GM19455 (cell line): ENCODE data around the gene WNK4.
"Not testable (repeated sequence)": the region's sequence is repeated elsewhere in the genome, so short reads cannot be mapped to it uniquely, and the experiment has no call there.

Experiments used
- ATAC-seq: cut with Tn5 transposase; IDR thresholded peaks from one replicate; pipeline ENCODE4 v1.9.1; 2021; ENCODE audit not compliant: unreplicated experiment

WNK4 gene

GRCh38 chr17:42769964-42770363 is 10.4 kb upstream of the WNK4 start:
- ATAC-seq = not testable (repeated sequence)

GRCh38 chr17:42772945-42773289 is 7.5 kb upstream of the WNK4 start:
- no peak for ATAC-seq

- peak; percentile 63 for ATAC-seq
Observed at GRCh38 chr17:42773290-42774035, 6.9 kb upstream of the WNK4 start, which contains the start of gene VPS25. TSS of gene VPS25 (plus strand) at chr17:42773449. CDS start at chr17:42773476, 27 bp downstream.

- ATAC-seq = no peak
Observed at GRCh38 chr17:42774066-42774745, 6.2 kb upstream of the WNK4 start.

- no peak for ATAC-seq
Observed at GRCh38 chr17:42775534-42776098, 4.8 kb upstream of the WNK4 start.

GRCh38 chr17:42778570-42778969 is 1.8 kb upstream of the WNK4 start:
- no peak for ATAC-seq

GRCh38 chr17:42779304-42779935 is 990 bp upstream of the WNK4 start:
- no peak for ATAC-seq

GRCh38 chr17:42780851-42781638 is 635 bp downstream of the WNK4 start:
- no peak for ATAC-seq

- no peak for ATAC-seq
Observed at GRCh38 chr17:42781639-42782165, 1.3 kb downstream of the WNK4 start.

GRCh38 chr17:42782166-42783061 is 2.0 kb downstream of the WNK4 start:
- ATAC-seq = no peak

GRCh38 chr17:42783062-42783790 is 2.8 kb downstream of the WNK4 start:
- ATAC-seq = no peak

- no peak for ATAC-seq
Observed at GRCh38 chr17:42783791-42784138, 3.4 kb downstream of the WNK4 start.

GRCh38 chr17:42784409-42784808 is 4.0 kb downstream of the WNK4 start:
- ATAC-seq = no peak

- no peak for ATAC-seq
Observed at GRCh38 chr17:42784811-42785592, 4.6 kb downstream of the WNK4 start.

GRCh38 chr17:42787266-42787665 is 6.9 kb downstream of the WNK4 start:
- no peak for ATAC-seq

GRCh38 chr17:42791948-42792347 is 11.5 kb downstream of the WNK4 start:
- no peak for ATAC-seq

- ATAC-seq = no peak
Observed at GRCh38 chr17:42792545-42792944, 12.1 kb downstream of the WNK4 start.

GRCh38 chr17:42795061-42795460 is 14.7 kb downstream of the WNK4 start:
- no peak for ATAC-seq
